Smooth muscle cell (in vitro differentiated cells): ENCODE measurements around the gene NDUFAF5. TPM values are rescaled to one million over a fixed set of nuclear protein-coding genes. Genes with fewer than 3 reads are reported as not detected.

Experiments used
- DNase-seq: peaks from one replicate; lab custom pipeline; 2025; ENCODE audit not compliant: unreplicated experiment; lab: John Stamatoyannopoulos, UW
- H2AFZ ChIP-seq: fragments of 200-600 bp; sonication (generic); 2 replicates; pipeline ENCODE4 v1.6.0; 2016; ENCODE audit warnings: antibody characterized with exemption, low read depth, mild to moderate bottlenecking
- H3F3A ChIP-seq: fragments of 200-600 bp; sonication (generic); 2 replicates; pipeline ENCODE4 v1.6.0; 2017; ENCODE audit warnings: antibody characterized with exemption, low read depth
- H3K27ac ChIP-seq: fragments of 200-600 bp; sonication (generic); 2 replicates; pipeline ENCODE4 v1.5.1; 2016; ENCODE audit warnings: low read depth, mild to moderate bottlenecking
- H3K27me3 ChIP-seq: fragments of 200-600 bp; sonication (generic); 2 replicates; pipeline ENCODE4 v1.6.1; 2016; ENCODE audit warnings: low read depth, mild to moderate bottlenecking
- H3K36me3 ChIP-seq: fragments of 200-600 bp; sonication (generic); 2 replicates; pipeline ENCODE4 v1.5.1; 2016; ENCODE audit warnings: low read depth
- H3K4me1 ChIP-seq: fragments of 200-600 bp; sonication (generic); 2 replicates; pipeline ENCODE4 v1.5.1; 2016; ENCODE audit warnings: low read depth
- H3K4me2 ChIP-seq: fragments of 200-600 bp; sonication (generic); 2 replicates; pipeline ENCODE4 v1.6.0; 2016; ENCODE audit warnings: mild to moderate bottlenecking
- H3K4me3 ChIP-seq: fragments of 200-600 bp; sonication (generic); 2 replicates; pipeline ENCODE4 v1.5.1; 2016; ENCODE audit warnings: mild to moderate bottlenecking
- H3K79me2 ChIP-seq: fragments of 200-600 bp; sonication (generic); 2 replicates; pipeline ENCODE4 v1.6.0; 2016; ENCODE audit warnings: low read depth, mild to moderate bottlenecking
- H3K9ac ChIP-seq: fragments of 200-600 bp; sonication (generic); 2 replicates; pipeline ENCODE4 v1.6.0; 2016; ENCODE audit warnings: low read depth
- H3K9me3 ChIP-seq: fragments of 200-600 bp; sonication (generic); replicated peaks from 2 replicates; pipeline ENCODE4 v1.5.1; 2016; ENCODE audit warnings: low read depth
- H4K20me1 ChIP-seq: fragments of 200-600 bp; sonication (generic); 2 replicates; pipeline ENCODE4 v1.6.0; 2016; ENCODE audit warnings: low read depth
- CTCF ChIP-seq: fragments of 200-600 bp; sonication (generic); IDR thresholded peaks from 2 replicates; pipeline ENCODE4 v1.5.1; 2017; ENCODE audit warnings: borderline replicate concordance, mild to moderate bottlenecking, antibody characterized with exemption; ENCODE audit not compliant: insufficient read depth, poor library complexity, severe bottlenecking
- WGBS: methylation state at CpG from one replicate; pipeline ENCODE4 v1.1.7; 2016; ENCODE audit warnings: low lambda C conversion rate; 5-methylcytosine and 5-hydroxymethylcytosine counted together
- polyA plus RNA-seq: library from polyadenylated mRNA; unstranded; fragments of >200 nt; fragmentation: Nextera tagmentation; extraction: Ambion mirVana; gene quantifications from 2 replicates; pipeline ENCODE4 v1.2.1, GENCODE V29; 2016
- total RNA-seq: library from RNA; depleted of rRNA; stranded (reverse); fragments of >200 nt; gene quantifications from 2 replicates; pipeline ENCODE4 v1.2.3, GENCODE V29; 2014

Gene NDUFAF5
- total and polyA plus RNA-seq, 2 experiments from 2014 or later: 15.1 to 23.7 TPM

GRCh38 chr20:13814672-13815071 is 29.8 kb downstream of the NDUFAF5 start:
- no peak overlapping the region for H3K27ac ChIP-seq
- no peak overlapping the region for H3K9ac ChIP-seq
- no peak overlapping the region for H3K4me3 ChIP-seq
- peaks cover 2% of the 10 kb centered on the region for H4K20me1 ChIP-seq
- DNase-seq: no peak
- H2AFZ ChIP-seq: no peak overlapping the region
- H3K4me2 ChIP-seq: no peak overlapping the region
- H3K79me2 ChIP-seq: no peaks in the 10 kb centered on the region
- H3K9me3 ChIP-seq: no peaks in the 10 kb centered on the region
- no peak for TF ChIP-seq CTCF
- H3F3A ChIP-seq: no peaks in the 10 kb centered on the region
- no peaks in the 10 kb centered on the region for H3K4me1 ChIP-seq
- H3K36me3 ChIP-seq: peaks cover 27% of the 10 kb centered on the region
- 97% methylated on average over 4 of the region's 4 CpGs for WGBS
- H3K27me3 ChIP-seq: no peaks in the 10 kb centered on the region

- WGBS: 90% methylated on average over 3 of the region's 3 CpGs
- peaks cover 6% of the 10 kb centered on the region for H4K20me1 ChIP-seq
These were observed 31.9 kb downstream of the NDUFAF5 start for GRCh38 chr20:13816757-13817156.

GRCh38 chr20:13817342-13817741 is 32.5 kb downstream of the NDUFAF5 start:
- Histone ChIP-seq H3K9me3 (no peaks in the 10 kb centered on the region), H3K4me3 (no peak overlapping the region), H3K27me3 (no peaks in the 10 kb centered on the region), H3K4me1 (no peaks in the 10 kb centered on the region), H3K9ac (no peak overlapping the region), H3K36me3 (peaks cover 21% of the 10 kb centered on the region), H4K20me1 (peaks cover 6% of the 10 kb centered on the region), H3K4me2 (no peak overlapping the region), H3F3A (no peaks in the 10 kb centered on the region), H2AFZ (no peak overlapping the region), H3K79me2 (no peaks in the 10 kb centered on the region), H3K27ac (no peak overlapping the region)
- TF ChIP-seq CTCF: no peak
- DNase-seq: no peak

More at GRCh38 chr20:13816757-13817156, 31.9 kb downstream of the NDUFAF5 start:
- Histone ChIP-seq H3K4me3 (no peak overlapping the region), H3K27ac (no peak overlapping the region), H3K4me1 (no peaks in the 10 kb centered on the region), H3F3A (no peaks in the 10 kb centered on the region), H3K79me2 (no peaks in the 10 kb centered on the region), H3K27me3 (no peaks in the 10 kb centered on the region), H2AFZ (no peak overlapping the region), H3K9ac (no peak overlapping the region), H3K36me3 (peaks cover 21% of the 10 kb centered on the region), H3K4me2 (no peak overlapping the region), H3K9me3 (no peaks in the 10 kb centered on the region)
- no peak for TF ChIP-seq CTCF
- DNase-seq: no peak

GRCh38 chr20:13819885-13820645 is 35.2 kb downstream of the NDUFAF5 start:
- peaks cover 6% of the 10 kb centered on the region for H4K20me1 ChIP-seq
- TF ChIP-seq CTCF: peak; percentile 58
- no peaks in the 10 kb centered on the region for H3K27me3 ChIP-seq
- H3K36me3 ChIP-seq: peaks cover 7% of the 10 kb centered on the region
- no peak overlapping the region for H3K9ac ChIP-seq
- 56% methylated on average over 5 of the region's 5 CpGs for WGBS
- no peaks in the 10 kb centered on the region for H3K9me3 ChIP-seq
- H3F3A ChIP-seq: no peaks in the 10 kb centered on the region
- no peak overlapping the region for H3K4me3 ChIP-seq
- DNase-seq: no peak
- no peaks in the 10 kb centered on the region for H3K79me2 ChIP-seq
- no peaks in the 10 kb centered on the region for H3K4me1 ChIP-seq
- no peak overlapping the region for H2AFZ ChIP-seq
- H3K27ac ChIP-seq: no peak overlapping the region
- H3K4me2 ChIP-seq: no peak overlapping the region
